Superior temporal gyrus (tissue), 1 donor: Measurements from ENCODE around the gene ZC3H12C.
A peak's percentile ranks its signal among the peaks of the same experiment; 100 is the strongest.

Source experiments
- DNase-seq: peaks from one replicate; pipeline ENCODE4 v3.0.0-alpha.2; 2016; ENCODE audit errors: extremely low spot score

Gene ZC3H12C

DNA sequence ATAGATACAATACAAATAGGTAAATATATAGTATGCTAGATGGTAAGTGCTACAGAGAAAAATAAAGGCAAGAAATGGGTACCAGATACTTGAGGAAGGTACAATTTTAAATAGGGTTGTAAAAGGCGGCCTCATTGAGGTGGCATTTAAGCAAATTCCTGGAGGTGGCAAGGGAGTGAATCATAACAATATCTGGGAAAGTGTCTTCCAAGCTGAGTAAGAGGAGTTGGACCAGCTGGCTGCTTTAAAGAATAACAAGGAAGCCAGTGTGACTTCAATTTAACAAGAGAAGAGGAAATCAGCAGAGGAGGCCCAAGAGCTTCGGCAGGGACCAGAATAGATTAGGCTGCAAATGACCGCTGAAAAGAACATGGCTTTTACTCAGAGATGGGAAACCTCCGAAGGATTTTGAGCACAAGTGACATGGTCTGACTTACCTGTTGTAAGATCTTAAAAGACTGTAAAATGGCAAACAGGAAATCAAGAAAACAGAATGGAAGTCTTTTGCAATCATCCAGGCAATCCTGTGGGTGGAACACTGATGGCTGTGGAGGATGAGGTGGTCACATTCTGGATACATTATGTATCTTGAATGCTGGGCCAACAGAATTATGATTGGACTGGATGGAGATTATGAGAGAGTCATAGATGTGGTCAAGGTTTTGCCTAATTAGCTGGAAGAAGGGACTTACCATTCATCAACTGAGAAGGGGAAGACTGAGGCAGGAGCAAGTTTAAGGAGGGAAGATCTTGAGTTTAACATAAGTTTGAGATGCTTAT lies 126.0 kb downstream of the ZC3H12C start:
- DNase-seq: peak; percentile 47
